NCI-H460 (cell line): ENCODE data around the gene MED27. TPM values are rescaled to one million over a fixed set of nuclear protein-coding genes. Genes with fewer than 3 reads are reported as not detected.

Experiments used
- DNase-seq: peaks from one replicate; pipeline ENCODE4 v3.0.0-alpha.2; 2016; ENCODE audit warnings: low read depth; ENCODE audit errors: extremely low read depth
- total RNA-seq: library from RNA; depleted of rRNA; stranded (reverse); fragments of >200 nt; shearing (Covaris generic); gene quantifications from 2 replicates; pipeline ENCODE4 v1.2.3, GENCODE V29; 2014

Gene MED27
- total RNA-seq, 1 experiment from 2014 or later: 24.7 TPM

DNA sequence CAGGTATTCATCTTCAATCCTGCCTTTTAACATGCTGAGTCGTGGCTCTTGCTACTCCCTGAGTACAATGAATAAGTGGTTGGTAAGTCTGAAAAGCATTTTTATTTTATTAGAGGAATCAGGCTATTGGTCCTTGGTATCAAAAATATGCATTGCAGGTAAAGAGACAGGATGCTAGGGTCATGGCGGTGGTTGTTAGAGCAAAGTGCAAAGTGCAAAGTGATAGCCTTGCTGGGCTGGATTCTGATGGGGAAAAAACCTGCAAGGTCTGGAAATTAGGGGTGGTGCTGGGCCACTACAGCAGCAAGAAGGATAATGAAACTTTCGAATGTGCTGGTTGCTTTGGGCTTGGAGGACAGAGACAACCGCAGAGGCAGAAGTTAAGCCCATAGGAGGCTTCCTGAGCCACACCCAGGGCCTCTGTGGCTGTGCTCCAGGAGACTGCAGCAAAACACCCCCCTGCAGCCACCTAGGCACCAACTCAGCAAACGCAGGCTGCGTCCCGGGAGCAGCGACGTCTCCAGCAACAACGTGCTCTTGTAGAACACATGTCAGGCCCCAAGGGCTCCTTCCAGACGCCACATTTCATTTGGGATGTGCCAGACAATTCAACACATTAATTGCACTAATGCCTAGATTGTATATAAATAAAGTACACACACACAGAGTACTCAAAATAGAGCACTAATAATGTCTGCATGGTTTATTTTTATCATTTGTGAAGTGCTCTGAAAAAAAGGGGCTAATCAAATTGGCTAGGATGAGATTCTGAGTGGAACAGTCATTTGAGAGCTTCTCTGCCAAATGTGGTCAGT, 190.0 kb downstream of the MED27 start:
- DNase-seq: no peak

DNA sequence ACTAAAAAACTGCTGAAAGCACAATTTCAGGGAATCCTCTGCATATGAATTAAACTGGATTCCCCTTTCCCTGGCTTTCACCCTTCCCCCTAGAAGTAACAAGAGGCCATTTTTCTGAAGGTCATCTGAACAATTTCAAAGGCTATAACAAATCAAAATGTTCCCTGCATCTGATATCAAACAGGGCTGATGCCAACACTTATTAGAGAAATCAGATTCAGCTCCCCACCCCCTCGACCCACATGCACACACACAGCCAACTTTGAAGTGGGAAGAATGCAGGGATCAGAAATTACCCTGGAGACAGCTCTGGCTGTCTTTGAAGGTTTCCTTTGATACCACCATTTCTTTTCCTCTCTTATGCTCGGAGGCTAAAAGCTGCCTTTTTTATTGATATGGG, 190.7 kb downstream of the MED27 start:
- no peak for DNase-seq

- no peak for DNase-seq
Measured at GRCh38 chr9:131887680-131888079, 192.0 kb downstream of the MED27 start.

DNA sequence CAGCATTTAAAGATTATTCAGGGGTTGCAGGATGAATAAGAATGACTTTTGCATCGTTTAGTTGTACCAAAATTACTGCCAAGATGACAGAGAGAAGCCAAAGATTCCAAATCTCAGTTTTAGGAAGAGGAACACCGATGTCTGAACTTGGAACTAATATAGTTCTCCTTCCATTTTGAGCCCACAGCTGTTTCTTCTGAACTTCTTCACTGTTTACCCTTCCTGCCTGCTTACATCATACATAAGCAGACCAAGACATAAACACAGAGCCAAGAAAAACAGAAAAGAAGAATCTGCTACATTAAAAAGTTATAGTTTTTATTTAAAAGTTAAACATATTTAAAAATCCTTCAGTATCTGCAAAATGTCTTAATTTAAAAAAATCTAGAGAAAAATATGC, 192.8 kb downstream of the MED27 start:
- no peak for DNase-seq

GRCh38 chr9:131885144-131885609, 194.5 kb downstream of the MED27 start:
- no peak for DNase-seq

GRCh38 chr9:131884222-131884621, 195.4 kb downstream of the MED27 start:
- no peak for DNase-seq

- no peak for DNase-seq
Measured at GRCh38 chr9:131880833-131881583, 198.7 kb downstream of the MED27 start.

DNA sequence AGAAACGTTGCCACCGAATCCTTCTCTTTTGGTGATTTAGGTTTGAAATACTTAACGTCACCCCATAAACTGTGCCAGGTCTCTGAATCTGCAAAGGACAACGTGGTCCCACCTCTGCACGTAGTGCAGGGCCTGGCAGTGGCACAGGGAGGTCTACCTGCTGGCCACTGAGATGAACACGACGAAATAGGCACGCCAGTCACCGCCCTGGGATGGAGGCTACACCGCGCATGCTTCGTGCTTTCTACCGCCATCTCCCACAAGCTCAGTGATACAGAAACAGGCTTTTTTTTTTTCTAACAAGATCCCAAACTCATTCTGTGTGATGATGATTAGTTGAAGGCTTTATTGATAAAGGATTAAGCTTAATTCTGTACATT, 199.8 kb downstream of the MED27 start:
- DNase-seq: no peak

DNA sequence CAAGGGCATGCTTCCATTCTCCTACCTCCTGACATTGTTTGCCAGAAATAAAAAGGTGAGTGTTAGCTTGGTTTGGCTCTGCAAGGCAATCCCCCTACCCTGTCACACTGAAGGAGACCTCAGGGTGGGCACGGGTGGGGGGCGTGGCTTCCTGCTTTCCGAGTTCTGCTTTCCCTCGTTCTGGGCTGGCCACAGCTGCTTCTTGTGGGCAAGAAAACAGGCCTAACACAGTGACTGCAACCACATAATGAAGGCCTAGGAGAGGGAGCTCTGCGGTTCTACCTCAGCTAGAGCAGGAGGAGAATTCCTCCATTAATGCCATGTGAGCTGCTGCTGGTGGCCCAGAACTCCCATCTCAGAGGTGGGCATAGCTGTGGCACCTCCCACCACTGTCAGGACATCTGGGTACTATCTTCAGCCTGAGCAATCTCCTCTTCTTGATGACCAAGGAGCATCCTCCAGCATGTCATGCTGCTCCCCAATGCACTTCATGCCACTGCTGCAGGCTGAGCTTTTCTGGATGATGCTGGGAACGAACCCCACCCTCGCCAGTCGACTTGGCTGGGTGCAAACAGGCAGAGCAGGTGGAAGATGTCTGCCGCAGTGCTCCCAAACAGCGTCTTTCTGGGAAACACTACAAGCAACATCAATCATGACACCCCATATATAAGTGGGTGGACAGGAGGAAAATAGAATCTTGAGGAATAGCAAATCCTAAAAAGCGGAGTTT, 200.3 kb downstream of the MED27 start:
- no peak for DNase-seq

DNA sequence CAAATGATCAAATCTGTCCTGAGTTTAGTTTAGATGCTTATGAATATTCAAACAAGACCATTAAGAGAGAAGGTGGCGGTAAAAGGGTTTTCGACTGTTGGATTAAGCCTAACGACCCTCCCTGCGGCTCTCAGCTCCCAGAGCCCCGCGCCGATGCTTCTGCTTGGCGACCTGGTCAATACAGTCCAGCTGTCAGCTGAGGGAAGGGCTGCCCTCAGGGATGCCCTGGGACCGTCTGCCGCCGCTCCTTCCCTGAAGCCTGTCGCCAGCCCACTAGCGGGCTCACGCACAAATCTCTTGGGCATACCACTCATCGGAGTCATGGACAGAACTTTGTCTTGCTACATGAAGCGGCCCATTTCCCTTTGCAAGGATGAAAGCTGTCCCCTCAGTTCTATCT, 203.2 kb downstream of the MED27 start:
- DNase-seq: no peak

DNA sequence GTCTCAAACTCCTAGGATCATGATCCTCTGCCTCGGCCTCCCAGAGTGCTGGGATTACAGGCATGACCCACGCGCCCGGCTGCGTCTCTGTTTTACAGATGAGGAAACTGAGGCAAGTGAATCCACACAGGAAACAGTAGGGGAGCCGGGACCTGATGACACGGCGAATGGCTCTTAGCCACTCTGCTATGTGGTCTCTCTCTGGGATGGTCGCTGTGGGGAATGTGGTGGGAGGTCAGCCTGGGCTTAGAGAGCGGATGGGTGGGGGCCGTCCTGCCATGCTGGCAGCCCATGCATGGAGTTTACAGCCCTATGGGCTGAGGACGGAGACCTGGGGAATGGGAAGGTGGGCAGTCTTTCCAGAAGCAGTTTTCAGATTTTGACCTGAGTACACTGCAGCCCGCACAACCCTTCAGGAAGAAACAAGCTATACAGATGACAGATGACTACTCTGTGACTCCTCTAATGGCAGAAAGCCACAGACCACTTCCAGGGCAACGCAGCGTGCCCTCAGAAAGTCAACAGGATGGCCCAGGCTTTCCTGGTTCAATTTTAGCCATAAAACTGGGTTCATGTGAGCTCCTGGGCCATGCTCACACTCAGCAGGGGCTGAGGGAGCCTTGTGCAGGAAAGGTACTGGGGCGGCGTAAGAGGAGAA, 203.7 kb downstream of the MED27 start:
- DNase-seq: no peak

DNA sequence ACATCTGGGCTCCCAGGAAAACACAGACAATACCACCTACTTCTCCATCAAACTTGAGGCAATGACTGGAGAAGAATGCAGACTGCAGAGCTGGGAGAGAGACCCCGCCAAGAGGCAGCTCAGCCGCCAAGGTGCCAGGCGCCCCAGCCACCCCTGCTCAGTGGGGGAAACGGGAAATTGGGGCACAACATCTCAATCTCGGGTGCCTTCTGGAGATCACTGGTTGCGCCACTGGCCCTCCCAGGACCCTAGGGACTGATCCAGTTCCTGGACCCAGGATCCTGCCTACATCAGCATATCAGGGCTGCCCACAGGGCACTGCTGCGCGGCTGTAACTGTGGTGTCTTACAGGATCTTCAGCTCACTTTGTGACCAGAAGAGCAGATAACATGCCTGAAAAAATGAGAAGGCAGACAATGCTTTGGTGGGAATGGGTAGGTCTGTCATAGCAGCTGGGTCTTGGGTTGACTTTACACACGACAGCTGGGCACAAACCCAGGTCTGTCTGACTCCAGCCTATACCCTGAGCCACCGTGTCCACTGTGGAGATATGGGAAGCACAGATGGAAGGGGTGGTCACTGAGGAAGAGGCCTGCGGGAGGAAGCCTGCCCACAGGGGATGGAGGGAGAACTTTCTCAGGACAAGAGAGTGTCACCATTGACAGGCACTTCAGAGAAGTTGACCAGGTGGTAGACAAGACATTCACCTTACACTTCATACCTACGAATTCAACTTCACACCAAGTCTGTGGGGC, 204.6 kb downstream of the MED27 start:
- no peak for DNase-seq

DNA sequence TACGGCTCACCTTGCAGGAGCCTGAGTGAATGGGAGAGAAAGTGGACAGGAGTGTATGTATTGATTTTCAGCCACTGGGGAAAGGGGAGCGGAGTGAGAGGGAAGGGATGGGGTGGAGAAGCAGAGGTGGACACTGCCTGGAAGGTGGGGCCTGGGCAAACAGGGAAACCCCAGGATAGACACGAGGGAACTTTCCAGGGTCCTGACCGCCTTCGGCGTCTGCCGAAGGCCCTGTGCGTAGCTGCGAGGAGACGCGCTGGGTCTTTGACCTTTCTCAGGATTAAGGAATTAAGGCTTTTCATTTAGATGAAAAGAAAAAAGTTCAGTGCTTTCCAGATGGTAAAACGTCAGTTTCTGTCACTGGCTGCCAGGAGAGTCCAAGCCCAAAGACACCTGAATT, 205.2 kb downstream of the MED27 start:
- no peak for DNase-seq

DNA sequence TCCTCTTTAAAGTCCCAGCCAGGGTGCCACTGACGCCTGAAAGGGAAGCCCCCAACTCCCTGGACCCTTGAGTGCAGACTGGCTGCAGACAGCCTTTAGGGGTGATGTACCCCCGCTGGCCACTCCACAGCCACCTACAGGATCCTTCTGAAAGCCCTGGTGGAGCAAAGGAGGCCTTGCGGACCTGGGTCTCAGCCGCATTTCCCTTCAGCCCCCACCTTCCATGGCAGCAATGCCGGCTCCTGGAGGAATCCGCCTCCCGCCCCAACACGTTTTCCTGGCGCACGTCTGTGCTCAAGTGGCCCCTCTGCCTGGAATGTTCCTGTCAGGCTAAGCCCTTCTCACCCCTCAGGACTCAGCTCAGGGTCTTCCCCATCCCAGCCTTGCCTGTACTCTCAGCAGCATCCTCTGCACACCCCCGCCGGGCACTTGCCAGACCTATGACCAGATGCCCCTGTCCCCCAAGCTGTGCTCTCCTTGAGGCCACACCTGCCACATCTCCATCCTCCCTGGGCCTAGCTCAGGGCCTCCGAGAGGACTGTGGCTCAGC, 205.7 kb downstream of the MED27 start:
- no peak for DNase-seq

GRCh38 chr9:131873335-131873734, 206.3 kb downstream of the MED27 start:
- DNase-seq: no peak

DNA sequence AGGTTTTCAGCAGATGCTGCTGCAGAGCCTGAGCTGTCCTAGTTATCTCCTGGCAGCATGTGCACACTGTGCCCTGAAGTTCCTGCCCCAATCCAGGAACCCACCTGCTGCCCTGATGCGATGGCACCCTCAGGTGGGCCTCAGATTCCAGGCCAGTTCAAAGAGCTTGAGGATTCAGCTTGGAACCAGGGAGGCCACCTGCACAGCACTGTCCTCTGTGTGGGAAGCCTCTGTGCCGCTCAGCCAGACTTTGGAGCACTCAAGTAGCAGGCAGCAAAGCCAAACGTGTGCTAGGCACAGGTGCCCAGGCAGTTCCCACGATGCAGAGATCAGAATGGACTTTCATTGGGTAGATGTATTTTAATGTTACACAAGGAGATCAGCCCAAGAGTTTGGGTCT, 207.0 kb downstream of the MED27 start:
- DNase-seq: no peak

GRCh38 chr9:131872006-131872405, 207.7 kb downstream of the MED27 start:
- DNase-seq: no peak

GRCh38 chr9:131870156-131870555, 209.5 kb downstream of the MED27 start:
- DNase-seq: no peak

- no peak for DNase-seq
Measured at GRCh38 chr9:131869348-131869747, 210.3 kb downstream of the MED27 start.

DNA sequence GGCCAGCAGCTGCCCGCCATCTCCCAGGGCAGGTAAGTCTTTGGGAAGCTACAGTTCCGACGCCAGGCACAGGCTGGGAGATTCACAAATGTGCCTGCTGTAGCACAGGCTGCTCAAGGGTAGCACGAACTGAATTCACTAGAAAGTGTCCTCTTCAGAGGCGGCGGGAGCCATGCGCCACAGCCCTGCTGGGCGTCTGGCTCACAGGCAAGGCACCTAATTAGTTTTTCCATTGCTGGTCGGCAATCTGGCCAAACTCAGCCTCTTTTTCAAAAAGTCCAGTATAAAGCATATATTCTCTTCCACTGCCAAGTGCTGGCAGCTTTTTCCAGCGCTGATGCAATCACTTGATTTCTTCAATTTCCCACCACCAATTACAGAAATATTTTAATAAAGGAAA, 210.9 kb downstream of the MED27 start:
- DNase-seq: no peak
